Uterine smooth muscle cell (primary cell): Measurements from ENCODE around the gene KLF15. TPM values are rescaled to one million over a fixed set of nuclear protein-coding genes. Genes with fewer than 3 reads are reported as not detected.

Experiments
- total RNA-seq: library from RNA; depleted of rRNA; stranded (reverse); fragments of >200 nt; gene quantifications from 2 replicates; pipeline ENCODE4 v1.2.3, GENCODE V29; 2014

The KLF15 gene
- total RNA-seq = 1.5 and 3.4 TPM in 2 replicates

GRCh38 chr3:126357295-126358037, at the start of gene KLF15:
Gene KLF15 (minus strand): TSS chr3:126357408. CDS start chr3:126352922, 4,486 bp downstream.

GRCh38 chr3:126394179-126394976, 37.2 kb upstream of the KLF15 start, which contains the start of gene CFAP100:
Gene CFAP100 (plus strand): TSS chr3:126394909. CDS start chr3:126396001, 1,092 bp downstream.

Other genes starting within 250 kb of the KLF15 start
- 0.25 TPM in 1 of 2 replicates, not detected in the other for gene ALDH1L1, start 176.8 kb downstream of the KLF15 start, total RNA-seq
- gene CFAP100, start 37.5 kb upstream of the KLF15 start, total RNA-seq = not detected in 2 replicates
- gene ZXDC, start 118.5 kb upstream of the KLF15 start, total RNA-seq = 24.1 and 29.5 TPM in 2 replicates
- gene UROC1, start 160.4 kb upstream of the KLF15 start, total RNA-seq = not detected in 2 replicates
- not detected in 2 replicates for gene CHST13, start 166.7 kb upstream of the KLF15 start, total RNA-seq
- not detected in 2 replicates for gene C3orf22, start 201.5 kb upstream of the KLF15 start, total RNA-seq